SH-SY5Y (cell line): Measurements from ENCODE around the gene SYCE3.

Source experiments
- GATA2 ChIP-seq: IDR thresholded peaks from 2 replicates; pipeline ENCODE4 v1.6.1; 2011; ENCODE audit warnings: mild to moderate bottlenecking, low read depth, low read length
- GATA3 ChIP-seq: IDR thresholded peaks from 2 replicates; pipeline ENCODE4 v1.6.1; 2011; ENCODE audit warnings: low read depth, mild to moderate bottlenecking, low read length, moderate library complexity

- TF ChIP-seq GATA3: no peak
- TF ChIP-seq GATA2: no peak
Observed at GRCh38 chr22:50513175-50513574, 49.5 kb downstream of the SYCE3 start.
